ENCODE measurements around the gene ARVCF. TPM values are rescaled to one million over a fixed set of nuclear protein-coding genes. Genes with fewer than 3 reads are reported as not detected.

Gene ARVCF
- total and polyA plus RNA-seq, 9 of the 15 experiments (the other 6 are each of a cell fraction or from before 2014, with no cell fraction given), result 0.03 to 97.4 (median 15.6) TPM

- TF ChIP-seq CHD7 (IDR thresholded peaks at IDR 0.05; ENCODE audit: low read depth, low read length) (peak; percentile 57), RBM25 (IDR thresholded peaks at IDR 0.05; ENCODE audit: low read depth, low read length, severe bottlenecking) (no peak), HNRNPUL1 (IDR thresholded peaks at IDR 0.05; ENCODE audit: low read length) (no peak), ZNF398 (CRISPR knock-in tag; IDR thresholded peaks at IDR 0.05) (no peak), ETV6 (IDR thresholded peaks at IDR 0.05; ENCODE audit: borderline replicate concordance in 1 of 2, low read depth in 2 of 2, low read length in 1 of 2) (no peak), ETV6 (CRISPR knock-in tag; IDR thresholded peaks at IDR 0.05; ENCODE audit: borderline replicate concordance) (no peak), SRSF9 (IDR thresholded peaks at IDR 0.05; ENCODE audit: borderline replicate concordance, low read depth, low read length) (no peak), CBFB (CRISPR knock-in tag; IDR thresholded peaks at IDR 0.05) (no peak), SMARCB1 (IDR thresholded peaks at IDR 0.05; ENCODE audit: insufficient read length, low read depth) (no peak), ID3 (CRISPR knock-in tag; IDR thresholded peaks at IDR 0.05) (no peak), ID3 (tag; IDR thresholded peaks at IDR 0.05) (no peak), U2AF2 (optimal IDR thresholded peaks at IDR 0.05; ENCODE audit: low read depth, low read length) (no peak)
- TF ChIP-seq, protein P1, sequence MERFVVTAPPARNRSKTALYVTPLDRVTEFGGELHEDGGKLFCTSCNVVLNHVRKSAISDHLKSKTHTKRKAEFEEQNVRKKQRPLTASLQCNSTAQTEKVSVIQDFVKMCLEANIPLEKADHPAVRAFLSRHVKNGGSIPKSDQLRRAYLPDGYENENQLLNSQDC (CRISPR knock-in tag; IDR thresholded peaks at IDR 0.05), result no peak
Measured at GRCh38 chr22:19957445-19957844, 59.2 kb downstream of the ARVCF start (continued).

Data from K562 (cell line).